Neural crest cell (in vitro differentiated cells): Measurements from ENCODE around the gene PRPF38B. TPM values are rescaled to one million over a fixed set of nuclear protein-coding genes. Genes with fewer than 3 reads are reported as not detected.
A peak's percentile ranks its signal among the peaks of the same experiment; 100 is the strongest.

Experiments
- DNase-seq: peaks from one replicate; pipeline ENCODE4 v3.0.0; 2021; ENCODE audit warnings: low read depth, mixed read lengths, low spot score
- H3K27ac Mint-ChIP-seq: one replicate; pipeline ENCODE4 v1.8.0; 2021; ENCODE audit warnings: mild to moderate bottlenecking, mixed read lengths; ENCODE audit not compliant: unreplicated experiment
- H3K27me3 Mint-ChIP-seq: 2 replicates; pipeline ENCODE4 v1.8.0; 2021; ENCODE audit warnings: low read depth, mild to moderate bottlenecking, mixed read lengths
- H3K36me3 Mint-ChIP-seq: 2 replicates; pipeline ENCODE4 v1.8.0; 2021; ENCODE audit warnings: low read depth, mild to moderate bottlenecking, mixed read lengths
- H3K4me1 Mint-ChIP-seq: 2 replicates; pipeline ENCODE4 v1.8.0; 2021; ENCODE audit warnings: mixed read lengths
- H3K4me3 Mint-ChIP-seq: one replicate; pipeline ENCODE4 v1.8.0; 2021; ENCODE audit warnings: mild to moderate bottlenecking, mixed read lengths
- H3K9me3 Mint-ChIP-seq: 2 replicates; pipeline ENCODE4 v1.8.0; 2021; ENCODE audit warnings: mixed read lengths
- CTCF ChIP-seq: fragments of 200-600 bp; sonication (generic); conservative IDR thresholded peaks from 2 replicates; pipeline ENCODE4 v1.5.0; 2021; ENCODE audit warnings: antibody characterized with exemption, mild to moderate bottlenecking
- total RNA-seq: library from RNA; stranded (reverse); gene quantifications from 2 replicates; pipeline ENCODE4 v1.2.1, GENCODE V29; 2021

The PRPF38B gene
- total RNA-seq, 1 donor from 2014 or later = 55.2 TPM

- Mint-ChIP-seq H3K4me1 (no peaks in the 10 kb centered on the region), H3K27me3 (no peaks in the 10 kb centered on the region), H3K9me3 (no peaks in the 10 kb centered on the region), H3K27ac (no peak overlapping the region), H3K36me3 (no peaks in the 10 kb centered on the region), H3K4me3 (no peak overlapping the region)
- DNase-seq = no peak
- TF ChIP-seq CTCF = no peak
These were observed 37.4 kb downstream of the PRPF38B start for GRCh38 chr1:108729481-108729880.

- no peaks in the 10 kb centered on the region for H3K36me3 Mint-ChIP-seq
- no peak for DNase-seq
- H3K27ac Mint-ChIP-seq = no peak overlapping the region
- H3K4me3 Mint-ChIP-seq = no peak overlapping the region
- H3K4me1 Mint-ChIP-seq = no peaks in the 10 kb centered on the region
- no peaks in the 10 kb centered on the region for H3K9me3 Mint-ChIP-seq
- H3K27me3 Mint-ChIP-seq = peaks cover 5% of the 10 kb centered on the region
- TF ChIP-seq CTCF = no peak
These were observed 40.3 kb downstream of the PRPF38B start for GRCh38 chr1:108732398-108732797.

- no peak for TF ChIP-seq CTCF
- no peak overlapping the region for H3K27ac Mint-ChIP-seq
- no peaks in the 10 kb centered on the region for H3K9me3 Mint-ChIP-seq
- no peak for DNase-seq
- H3K36me3 Mint-ChIP-seq = no peaks in the 10 kb centered on the region
- peaks cover 5% of the 10 kb centered on the region for H3K27me3 Mint-ChIP-seq
- H3K4me1 Mint-ChIP-seq = no peaks in the 10 kb centered on the region
- no peak overlapping the region for H3K4me3 Mint-ChIP-seq
These were observed 42.2 kb downstream of the PRPF38B start for GRCh38 chr1:108734171-108734865.

- no peak for DNase-seq
- no peak overlapping the region for H3K27ac Mint-ChIP-seq
- H3K36me3 Mint-ChIP-seq = no peaks in the 10 kb centered on the region
- TF ChIP-seq CTCF = no peak
- H3K4me3 Mint-ChIP-seq = no peak overlapping the region
- peaks cover 3% of the 10 kb centered on the region for H3K9me3 Mint-ChIP-seq
- peaks cover 7% of the 10 kb centered on the region for H3K4me1 Mint-ChIP-seq
- H3K27me3 Mint-ChIP-seq = no peaks in the 10 kb centered on the region
These were observed 50.1 kb downstream of the PRPF38B start for GRCh38 chr1:108742253-108742652.

- Mint-ChIP-seq H3K9me3 (peaks cover 3% of the 10 kb centered on the region), H3K27me3 (no peaks in the 10 kb centered on the region), H3K4me3 (peak overlapping the region; percentile 98), H3K27ac (peak overlapping the region; percentile 47), H3K36me3 (no peaks in the 10 kb centered on the region), H3K4me1 (peaks cover 16% of the 10 kb centered on the region)
- TF ChIP-seq CTCF = no peak
- DNase-seq = no peak
These were observed 53.9 kb downstream of the PRPF38B start for GRCh38 chr1:108745980-108746381.
